GM21737 (cell line): ENCODE measurements around the gene SRPK1.

Experiments
- ATAC-seq: cut with Tn5 transposase; IDR thresholded peaks from one replicate; pipeline ENCODE4 v1.9.1; 2021; ENCODE audit warnings: mild to moderate bottlenecking, moderate library complexity; ENCODE audit not compliant: unreplicated experiment

The SRPK1 gene

DNA sequence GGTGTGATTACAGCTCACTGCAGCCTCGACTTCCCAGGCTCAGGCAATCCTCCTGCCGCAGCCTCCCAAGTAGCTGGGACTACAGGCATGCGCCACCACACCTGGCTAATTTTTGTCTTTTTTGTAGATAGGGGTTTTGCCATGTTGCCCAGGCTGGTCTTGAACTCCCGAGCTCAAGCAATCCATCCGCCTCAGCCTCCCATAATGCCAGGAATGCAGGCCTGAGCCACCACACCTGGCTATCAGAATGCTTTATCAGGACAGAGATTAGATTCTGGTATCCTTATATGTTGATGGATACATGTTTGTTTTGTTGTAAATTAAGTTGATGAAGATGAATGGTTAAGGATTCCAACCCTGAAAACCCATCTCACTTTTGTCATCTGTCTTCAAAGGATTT, 91.6 kb downstream of the SRPK1 start:
- ATAC-seq: no peak

DNA sequence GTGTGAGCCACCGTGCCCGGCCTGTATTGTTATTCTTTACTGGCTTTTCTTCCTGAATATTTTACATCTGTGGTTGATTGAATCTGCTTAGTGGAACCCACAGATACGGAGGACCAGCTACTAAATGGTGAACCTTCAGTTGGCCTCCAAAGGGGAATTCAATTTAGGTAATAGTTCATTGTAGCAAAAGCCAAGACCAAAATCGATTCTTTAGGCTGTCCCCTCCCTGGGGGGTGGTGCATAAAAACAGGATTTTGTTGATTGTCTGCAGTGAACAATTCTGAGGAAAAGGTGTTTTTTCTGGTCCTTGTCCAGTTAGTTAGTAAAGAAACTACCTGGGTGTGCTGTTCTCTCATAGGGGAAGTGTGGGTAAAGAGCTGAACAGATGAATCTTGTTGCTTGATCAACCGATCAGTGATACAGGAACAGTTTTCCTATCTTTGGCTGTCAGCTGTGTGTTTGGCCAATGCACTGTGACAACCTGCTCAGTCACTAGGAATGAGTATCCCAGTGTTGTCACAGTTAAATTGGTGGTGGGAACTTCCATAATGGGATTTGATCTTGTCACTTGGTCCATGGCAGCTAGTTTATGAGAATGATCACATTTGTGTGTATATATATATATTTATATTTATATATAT, 96.2 kb downstream of the SRPK1 start:
- no peak for ATAC-seq

DNA sequence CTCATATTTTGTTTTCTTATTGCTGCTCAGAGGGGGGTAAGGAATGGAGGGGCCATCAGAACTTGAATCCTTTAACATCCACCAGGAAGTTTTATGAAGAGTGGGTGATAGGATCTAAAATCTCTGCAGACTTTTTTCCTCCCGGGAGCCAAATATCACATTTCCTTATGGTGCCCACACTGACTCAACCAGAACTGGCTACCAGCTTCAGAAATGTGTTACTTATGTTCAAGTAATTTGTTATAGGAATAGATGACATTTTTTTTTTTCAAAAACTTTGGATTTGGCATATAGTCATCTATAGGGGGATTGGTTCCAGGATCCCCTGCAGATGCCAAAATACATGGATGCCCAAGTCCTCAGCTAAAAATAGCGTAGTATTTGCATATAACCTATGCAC, 97.3 kb downstream of the SRPK1 start:
- no peak for ATAC-seq

DNA sequence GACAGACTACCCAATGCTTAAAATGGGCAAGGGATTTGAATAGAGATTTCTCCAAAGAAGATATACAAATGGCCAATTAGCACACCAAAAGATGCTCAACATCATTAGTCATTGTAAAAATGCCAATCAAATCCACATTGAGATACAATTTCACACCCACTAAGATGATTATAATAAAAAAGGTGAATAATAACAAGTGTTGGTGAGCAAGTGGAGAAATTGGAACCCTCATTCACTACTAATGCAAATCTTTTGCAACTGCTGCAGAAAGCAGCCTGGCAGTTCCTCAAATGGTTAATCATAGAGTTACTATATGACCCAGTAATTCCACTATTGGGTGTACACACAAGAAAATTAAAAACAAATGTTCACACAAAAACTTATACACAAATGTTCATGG, 103.4 kb downstream of the SRPK1 start:
- no peak for ATAC-seq

DNA sequence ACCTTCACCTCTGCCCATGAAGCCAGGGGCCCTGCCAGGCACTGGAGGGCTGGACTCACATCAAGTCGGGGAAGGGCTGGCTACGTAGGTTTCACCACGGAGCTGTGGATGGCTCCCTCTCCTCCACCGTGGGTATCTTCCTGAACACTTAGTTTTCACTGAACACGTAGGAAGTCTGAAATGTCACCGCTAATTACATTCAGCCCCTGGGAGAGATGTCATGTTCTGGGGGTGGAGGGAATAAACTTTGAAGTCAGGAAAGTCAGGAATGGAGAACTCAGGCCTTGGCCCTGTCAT, 109.3 kb downstream of the SRPK1 start:
- ATAC-seq: no peak

DNA sequence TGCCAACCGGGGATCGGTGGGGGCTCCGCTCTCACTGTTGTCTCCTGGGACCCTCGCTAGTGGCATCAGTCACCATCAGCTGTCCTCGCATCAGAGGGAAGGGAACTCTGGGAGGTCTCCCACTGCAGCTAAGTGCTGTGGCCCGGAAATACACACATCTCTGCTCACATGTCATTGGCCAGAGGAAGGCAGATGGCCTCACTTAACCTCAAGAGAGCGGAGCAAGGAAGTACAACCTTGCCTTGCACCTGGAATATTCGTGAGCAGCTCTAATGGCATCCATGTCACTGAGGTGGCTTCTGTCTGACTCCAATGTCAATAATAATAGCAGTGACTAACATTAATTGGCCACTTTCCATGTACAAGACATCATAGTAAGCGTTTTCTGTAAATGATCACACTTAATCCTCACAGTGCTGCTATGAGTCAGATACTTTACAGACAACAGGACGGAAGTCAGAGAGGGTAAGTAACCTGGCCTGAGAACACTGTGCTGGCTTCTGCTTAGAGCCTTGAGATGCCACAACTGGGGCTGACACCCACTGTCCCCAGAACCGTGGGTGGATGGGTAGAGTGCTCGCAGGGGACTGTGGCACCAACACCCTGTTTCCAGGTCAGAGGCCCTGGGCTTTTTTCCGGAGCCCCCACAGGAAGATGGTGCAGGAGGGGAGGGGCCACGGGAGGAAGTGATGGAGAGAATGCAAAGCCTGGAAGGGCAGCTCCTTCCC, 109.8 kb downstream of the SRPK1 start:
- no peak for ATAC-seq

DNA sequence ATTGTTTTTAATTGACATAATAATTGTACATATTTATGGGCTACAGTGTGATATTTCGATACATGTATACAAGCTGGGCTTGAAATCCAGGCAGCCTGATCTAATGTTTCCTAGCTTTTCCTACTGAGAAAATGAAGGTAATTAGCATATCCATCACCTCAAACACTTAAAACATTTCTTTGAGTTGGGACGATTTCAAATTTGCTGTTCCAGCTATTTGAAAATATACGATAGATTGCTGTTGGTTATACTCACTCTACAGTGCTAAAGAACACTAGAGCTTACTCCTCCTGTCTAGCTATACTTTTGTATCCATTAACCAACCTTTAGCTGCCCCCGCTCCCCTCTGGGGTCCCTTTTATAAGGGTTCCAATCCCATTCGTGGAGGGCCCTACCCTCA, 111.1 kb downstream of the SRPK1 start:
- ATAC-seq: no peak

DNA sequence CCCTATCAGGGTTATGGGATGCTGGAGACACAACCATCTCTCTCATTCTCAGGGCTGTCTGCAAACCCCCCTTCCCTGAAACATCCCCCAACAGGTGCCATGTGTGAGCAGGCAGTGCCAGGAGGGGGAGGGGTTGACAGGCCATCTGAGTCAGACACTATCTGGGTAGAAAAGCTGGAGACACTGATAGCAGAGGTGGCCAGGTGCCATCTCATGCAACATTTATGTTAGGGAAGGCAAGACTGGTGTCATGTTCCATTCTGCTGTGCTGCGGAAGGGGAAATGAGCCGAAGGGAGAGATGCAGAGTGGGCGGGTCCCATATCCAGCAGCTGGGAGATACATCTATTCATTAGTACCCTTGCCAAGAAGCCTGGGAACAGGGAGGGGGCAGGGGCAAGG, 112.2 kb downstream of the SRPK1 start:
- no peak for ATAC-seq

DNA sequence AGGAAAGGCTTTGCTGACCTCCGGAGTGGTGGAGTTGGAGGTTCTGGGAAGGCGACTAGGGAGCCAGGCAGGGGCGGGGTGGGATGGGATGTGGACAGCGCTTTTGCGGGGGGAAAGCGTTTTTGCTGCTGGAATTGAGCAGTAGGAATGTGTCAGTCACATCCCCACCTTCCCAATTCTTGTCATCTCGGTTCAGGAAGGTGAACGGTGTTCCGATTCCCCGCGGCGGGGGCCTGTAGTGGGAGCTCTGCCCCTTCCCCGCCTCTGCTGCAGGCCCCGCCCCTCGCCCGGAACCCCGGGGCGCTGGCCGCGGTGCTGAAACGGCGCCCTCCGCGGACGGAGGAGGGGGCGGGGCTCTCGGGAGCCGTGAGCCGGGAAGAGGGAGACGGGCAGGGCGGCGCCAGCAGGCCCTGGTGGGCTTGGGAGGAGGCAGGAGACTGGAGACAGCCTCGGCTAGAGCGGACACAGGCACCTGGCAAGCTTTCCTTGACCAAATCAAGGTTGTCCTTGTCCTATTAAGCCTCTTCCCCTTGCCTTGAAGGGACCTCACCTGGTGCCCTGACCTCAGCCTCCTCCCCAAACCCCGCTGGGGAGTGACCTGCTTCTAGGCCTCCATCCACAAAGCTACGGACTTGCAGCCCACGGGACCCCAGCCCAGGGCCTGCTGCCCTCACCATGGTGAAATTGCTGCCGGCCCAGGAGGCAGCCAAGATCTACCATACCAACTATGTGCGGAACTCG, 115.7 kb downstream of the SRPK1 start, which contains the start of gene LHFPL5:
Gene LHFPL5 (plus strand): TSS at position 357 of the 741 bp plus-strand sequence. CDS start 319 bp downstream, at position 676.
- no peak for ATAC-seq

DNA sequence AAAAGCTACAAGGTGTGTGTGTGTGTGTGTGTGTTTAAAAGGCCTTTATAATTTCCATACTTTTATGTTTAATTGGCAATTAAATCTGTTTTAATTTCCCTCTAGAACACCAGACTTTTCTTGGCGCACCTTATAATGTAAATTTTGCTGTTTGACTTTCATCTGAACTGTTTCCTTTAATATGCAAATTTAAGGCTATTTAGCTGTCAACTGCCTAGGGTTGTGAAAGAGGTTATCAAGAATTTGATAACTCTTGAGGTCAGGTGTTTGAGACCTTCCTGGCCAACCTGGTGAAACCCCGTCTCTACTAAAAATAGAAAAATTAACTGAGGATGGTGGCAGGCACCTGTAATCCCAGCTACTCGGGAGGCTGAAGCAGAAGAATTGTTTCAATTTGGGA, 119.8 kb downstream of the SRPK1 start:
- no peak for ATAC-seq

DNA sequence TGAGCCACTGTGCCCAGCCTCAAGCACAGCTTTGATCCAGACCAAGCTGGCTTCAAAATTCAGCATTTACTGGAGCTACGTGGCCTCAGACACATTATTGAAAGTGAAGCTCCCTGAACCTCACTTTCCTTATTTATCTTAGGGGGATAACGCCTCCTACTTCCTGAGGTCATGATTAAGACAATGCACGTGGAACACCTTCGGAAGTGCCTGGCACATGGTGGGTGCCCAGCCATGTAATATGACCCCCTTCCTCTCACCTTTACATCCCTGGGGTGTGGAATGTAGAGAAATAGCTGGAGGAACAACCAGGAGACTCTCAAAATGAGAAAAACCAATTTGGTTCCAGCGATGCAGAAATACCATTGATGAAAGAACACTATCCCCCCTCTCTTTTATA, 122.2 kb downstream of the SRPK1 start:
- no peak for ATAC-seq

DNA sequence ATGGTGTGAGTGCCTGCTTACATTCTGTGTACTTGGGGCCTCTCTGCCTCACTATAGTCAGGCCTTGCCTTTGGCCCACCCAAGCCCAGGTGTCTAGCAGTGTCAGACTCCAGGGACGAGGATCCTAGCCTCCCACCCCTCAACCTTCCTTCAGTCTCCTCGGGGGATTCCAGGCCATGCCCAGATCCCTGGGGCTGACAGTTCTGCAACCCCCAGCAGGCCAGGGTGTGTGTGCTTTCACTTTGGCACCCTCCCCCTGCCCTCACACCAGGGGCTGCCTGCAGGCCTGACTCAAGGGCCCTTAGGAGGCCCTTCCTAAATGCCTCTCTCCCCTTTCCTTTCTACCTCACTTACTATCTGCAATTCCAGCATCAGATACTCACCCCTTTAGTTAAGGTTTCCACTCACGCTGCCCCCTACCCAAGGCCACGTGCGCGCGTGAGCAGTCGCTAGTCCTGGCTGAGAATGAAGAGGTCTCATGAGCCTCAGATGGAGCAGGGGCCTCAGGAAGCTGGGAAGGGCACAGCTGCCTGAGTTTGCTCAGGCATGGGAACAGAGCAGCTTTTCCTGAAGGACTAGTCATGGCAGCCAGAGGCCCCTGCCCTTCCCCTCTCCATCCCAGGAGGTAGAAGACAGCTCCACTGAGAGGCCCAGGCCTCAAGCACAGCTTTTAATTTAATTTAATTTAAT, 122.9 kb downstream of the SRPK1 start:
- no peak for ATAC-seq

DNA sequence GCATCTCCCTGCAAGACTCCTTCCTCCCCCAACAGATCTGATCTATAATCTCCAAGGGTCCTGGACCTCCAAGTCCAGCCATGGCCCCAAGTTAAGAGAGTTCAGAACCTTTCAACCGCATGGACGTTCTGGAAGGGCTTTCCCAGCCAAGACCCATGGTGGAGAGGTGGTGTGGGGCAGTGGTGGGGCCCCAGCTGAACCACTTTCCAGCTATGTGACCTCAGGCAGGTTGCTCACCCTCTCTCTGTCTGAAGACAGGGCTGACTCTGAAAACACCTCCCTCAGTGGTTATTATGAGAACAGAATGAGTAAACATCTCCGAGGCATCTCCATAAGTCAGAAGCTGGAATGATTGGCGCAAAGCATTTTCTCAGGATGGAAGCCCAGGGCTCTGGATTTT, 124.7 kb downstream of the SRPK1 start:
- no peak for ATAC-seq

DNA sequence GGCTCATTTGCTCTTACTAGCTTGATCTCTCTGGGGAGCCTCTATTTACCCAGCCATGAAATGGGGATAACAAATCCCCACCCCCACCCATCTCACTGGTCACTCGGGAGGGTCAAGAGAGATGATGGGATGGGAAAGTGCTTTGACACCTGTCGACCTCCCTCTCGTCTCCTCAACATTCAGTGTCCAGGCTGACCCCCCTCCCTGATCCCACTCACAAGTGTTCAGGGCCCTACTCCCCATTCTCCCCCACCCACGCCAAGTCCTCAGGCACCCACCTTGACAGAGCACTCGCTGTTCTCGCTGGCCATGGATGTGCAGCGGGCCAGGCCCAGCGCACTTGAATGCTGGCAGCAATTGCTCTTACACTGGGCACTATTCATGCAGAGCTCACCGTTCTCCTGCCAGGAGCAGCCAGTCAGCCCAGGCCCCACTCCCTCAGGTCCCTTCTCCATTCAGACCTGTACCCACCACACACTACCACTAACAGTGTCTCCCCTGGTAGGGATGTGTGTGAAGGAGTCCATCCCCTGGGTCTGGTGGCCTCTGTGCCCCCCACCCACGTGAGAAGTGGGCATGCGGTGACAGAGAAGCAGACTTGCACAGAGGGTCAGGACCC, 125.3 kb downstream of the SRPK1 start:
- no peak for ATAC-seq

DNA sequence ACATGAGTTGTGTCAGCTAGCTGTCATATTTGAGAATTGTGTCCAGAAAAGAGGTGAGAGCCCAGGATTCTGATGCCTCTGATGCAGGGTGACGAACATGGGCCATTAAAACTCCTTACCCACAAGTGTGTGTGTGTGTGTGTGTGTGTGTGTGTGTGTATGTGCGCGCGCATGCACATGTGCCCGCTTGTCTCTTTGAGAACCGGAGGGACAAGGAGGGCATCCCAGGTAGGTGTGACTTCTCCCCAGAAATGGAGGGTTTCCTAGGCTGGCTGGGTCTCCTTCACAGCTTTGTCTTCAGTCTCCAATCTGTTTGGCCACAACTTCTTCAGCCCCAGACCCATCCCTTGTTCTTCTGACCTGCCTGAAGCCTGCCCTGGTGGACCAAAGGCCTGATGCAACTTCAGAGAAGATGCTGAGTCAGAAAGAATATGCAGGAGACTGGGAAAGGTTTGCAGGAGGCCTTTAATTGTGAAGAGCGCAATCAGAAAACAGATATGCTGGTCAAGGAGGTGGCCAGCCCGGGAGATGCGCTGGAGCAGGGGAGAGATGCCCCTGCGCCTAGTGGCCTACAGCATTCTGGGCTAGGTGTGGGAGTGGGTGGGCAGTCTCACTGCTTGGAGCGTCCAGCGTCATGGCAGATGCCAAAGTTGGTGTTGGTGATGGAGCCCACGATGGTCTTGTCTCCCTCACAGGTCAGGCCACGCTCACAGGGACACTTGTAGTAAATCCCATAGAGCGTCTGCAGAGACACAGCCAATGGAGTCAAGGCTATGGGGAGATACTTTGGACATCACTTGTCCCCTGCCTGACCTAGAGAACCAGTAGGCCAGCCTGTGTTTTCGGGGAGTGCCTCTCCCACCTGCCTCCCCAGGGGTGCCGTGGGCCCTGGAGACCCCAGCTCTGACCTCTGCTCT, 126.1 kb downstream of the SRPK1 start:
- no peak for ATAC-seq

DNA sequence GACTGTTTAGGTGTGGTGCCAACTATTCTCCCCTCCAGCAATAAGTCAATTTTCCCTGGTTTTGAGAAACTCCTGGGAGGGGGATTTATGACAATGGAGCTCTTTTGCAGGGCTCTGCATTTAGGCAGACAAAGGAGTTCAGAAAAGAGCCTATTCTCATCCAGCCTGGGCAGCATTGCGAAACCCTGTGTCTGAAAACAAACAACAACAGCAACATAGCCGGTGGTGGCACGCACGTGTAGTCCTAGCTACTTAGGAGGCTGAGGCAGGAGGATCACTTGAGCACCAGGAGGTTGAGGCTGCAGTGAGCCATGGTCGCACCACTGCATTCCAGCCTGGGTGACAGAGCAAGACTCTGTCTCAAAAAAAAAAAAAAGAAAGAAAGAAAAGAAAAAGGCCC, 130.2 kb downstream of the SRPK1 start:
- no peak for ATAC-seq

DNA sequence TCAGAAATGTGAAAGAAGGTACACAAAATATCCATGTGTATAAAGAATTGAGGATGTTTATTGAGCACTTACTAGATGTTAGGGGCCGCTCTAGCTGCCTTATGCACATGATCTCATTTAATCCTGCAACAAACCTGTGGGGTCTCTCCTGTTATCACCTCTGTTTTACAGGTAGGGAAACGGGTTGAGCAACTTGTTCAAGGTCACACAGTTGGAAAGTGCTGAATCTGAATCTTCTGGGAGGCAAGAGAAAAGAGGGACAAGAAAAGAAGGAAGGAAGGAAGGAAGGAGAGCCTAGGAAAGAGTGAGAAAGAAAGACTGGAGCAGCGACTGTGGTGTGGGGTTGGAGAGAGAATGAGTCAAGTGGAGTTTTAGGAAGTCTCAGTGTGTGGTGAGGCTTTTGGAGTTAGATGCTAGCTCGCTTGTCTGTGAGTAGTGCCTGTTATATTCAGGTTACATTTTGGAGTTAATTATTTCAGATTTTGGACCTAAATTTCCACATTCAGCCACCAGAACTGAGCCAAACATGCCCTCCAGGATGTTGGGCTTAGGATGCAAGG, 132.4 kb downstream of the SRPK1 start:
- no peak for ATAC-seq

DNA sequence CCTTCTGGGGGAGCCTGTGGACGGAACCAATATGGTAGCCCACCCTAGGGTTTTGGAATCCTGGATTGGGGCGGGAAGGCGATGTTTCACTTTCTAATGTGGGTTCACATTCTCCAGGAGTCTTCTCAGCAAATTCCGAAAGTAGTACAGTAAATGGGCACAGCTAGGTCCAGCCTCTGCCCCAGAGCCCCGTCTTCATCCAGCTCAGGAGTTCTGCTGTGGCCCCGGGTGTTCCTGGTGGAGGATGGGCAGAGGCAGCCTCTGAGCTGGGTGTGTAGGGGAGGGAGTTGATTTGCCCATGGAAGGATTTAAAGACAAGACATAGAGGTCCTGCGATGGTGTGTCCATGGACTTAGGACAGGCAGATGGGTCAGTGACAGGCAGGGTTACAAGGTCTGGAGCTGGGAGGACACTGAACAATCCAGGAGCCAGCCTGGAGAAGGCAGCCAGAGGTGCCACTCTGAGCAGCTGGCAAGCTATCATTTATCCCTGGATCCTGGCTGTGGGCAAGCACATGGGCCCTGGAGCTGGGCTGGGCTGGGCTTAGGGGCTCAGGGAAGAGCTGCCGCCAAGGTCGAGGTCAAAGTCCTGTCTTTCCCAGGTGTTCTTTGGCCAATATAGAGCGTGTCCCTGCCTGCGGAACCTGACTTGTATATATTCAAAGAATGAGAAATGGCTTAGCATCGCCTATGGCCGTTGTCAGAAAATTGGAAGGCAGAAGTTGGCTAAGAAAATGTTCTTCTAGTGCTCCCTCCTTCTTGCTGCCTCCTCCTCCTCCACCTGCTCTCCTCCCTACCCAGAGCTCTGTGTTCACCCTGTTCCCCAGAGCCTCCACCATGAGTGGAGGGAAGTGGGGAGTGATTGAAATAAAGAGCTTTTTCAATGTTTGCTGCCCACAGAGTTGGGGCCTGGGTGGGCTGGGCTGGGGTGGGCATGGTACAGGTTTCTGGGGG, 133.4 kb downstream of the SRPK1 start:
- no peak for ATAC-seq

DNA sequence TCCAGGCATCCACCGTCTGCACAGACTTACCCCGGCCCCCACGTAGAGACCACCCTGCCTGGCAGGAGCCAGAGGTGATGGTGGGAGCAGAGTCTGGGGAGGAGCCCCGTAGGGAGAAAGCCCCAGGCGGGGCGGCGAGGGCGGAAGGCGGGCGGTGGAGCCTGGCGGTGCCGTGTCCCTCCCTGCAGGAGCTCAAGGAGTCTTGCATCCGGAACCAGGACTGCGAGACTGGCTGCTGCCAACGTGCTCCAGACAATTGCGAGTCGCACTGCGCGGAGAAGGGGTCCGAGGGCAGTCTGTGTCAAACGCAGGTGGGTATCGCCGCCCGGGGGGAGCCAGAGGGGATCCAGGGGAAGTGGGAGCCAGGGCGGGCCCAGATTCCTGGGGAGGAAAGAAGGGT, 134.1 kb downstream of the SRPK1 start:
- no peak for ATAC-seq
